Ishikawa (cell line): ENCODE results near the gene COPB2.

Experiments used
- CEBPB ChIP-seq: IDR thresholded peaks from 2 replicates; pipeline ENCODE4 v1.6.1; 2012
- RAD21 ChIP-seq: IDR thresholded peaks from 2 replicates; pipeline ENCODE4 v1.6.1; 2012; ENCODE audit warnings: low read depth
- TAF1 ChIP-seq: IDR thresholded peaks from 2 replicates; pipeline ENCODE4 v1.6.1; 2012; ENCODE audit warnings: low read depth, mild to moderate bottlenecking

- TF ChIP-seq RAD21 (no peak), CEBPB (no peak), TAF1 (no peak)
Observed at GRCh38 chr3:139326707-139327106, 62.7 kb downstream of the COPB2 start.
